ENCODE measurements around the gene CUX1.

GRCh38 chr7:102317231-102318059, 500.0 kb downstream of the CUX1 start:
- TF ChIP-seq, protein P1, sequence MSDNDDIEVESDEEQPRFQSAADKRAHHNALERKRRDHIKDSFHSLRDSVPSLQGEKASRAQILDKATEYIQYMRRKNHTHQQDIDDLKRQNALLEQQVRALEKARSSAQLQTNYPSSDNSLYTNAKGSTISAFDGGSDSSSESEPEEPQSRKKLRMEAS (IDR thresholded peaks at IDR 0.05), result no peak
- TF ChIP-seq, protein P2, sequence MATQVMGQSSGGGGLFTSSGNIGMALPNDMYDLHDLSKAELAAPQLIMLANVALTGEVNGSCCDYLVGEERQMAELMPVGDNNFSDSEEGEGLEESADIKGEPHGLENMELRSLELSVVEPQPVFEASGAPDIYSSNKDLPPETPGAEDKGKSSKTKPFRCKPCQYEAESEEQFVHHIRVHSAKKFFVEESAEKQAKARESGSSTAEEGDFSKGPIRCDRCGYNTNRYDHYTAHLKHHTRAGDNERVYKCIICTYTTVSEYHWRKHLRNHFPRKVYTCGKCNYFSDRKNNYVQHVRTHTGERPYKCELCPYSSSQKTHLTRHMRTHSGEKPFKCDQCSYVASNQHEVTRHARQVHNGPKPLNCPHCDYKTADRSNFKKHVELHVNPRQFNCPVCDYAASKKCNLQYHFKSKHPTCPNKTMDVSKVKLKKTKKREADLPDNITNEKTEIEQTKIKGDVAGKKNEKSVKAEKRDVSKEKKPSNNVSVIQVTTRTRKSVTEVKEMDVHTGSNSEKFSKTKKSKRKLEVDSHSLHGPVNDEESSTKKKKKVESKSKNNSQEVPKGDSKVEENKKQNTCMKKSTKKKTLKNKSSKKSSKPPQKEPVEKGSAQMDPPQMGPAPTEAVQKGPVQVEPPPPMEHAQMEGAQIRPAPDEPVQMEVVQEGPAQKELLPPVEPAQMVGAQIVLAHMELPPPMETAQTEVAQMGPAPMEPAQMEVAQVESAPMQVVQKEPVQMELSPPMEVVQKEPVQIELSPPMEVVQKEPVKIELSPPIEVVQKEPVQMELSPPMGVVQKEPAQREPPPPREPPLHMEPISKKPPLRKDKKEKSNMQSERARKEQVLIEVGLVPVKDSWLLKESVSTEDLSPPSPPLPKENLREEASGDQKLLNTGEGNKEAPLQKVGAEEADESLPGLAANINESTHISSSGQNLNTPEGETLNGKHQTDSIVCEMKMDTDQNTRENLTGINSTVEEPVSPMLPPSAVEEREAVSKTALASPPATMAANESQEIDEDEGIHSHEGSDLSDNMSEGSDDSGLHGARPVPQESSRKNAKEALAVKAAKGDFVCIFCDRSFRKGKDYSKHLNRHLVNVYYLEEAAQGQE (IDR thresholded peaks at IDR 0.05; ENCODE audit: low read depth), result no peak
- TF ChIP-seq NFIC (IDR thresholded peaks at IDR 0.05) (no peak), CEBPB (IDR thresholded peaks at IDR 0.05) (no peak), YY1 (IDR thresholded peaks at IDR 0.05; ENCODE audit: low read depth) (no peak), TAF1 (IDR thresholded peaks at IDR 0.05; ENCODE audit: low read depth) (no peak), CREB1 (IDR thresholded peaks at IDR 0.05; ENCODE audit: low read depth) (no peak), ZBTB7A (IDR thresholded peaks at IDR 0.05; ENCODE audit: low read depth) (no peak), TCF12 (IDR thresholded peaks at IDR 0.05; ENCODE audit: low read depth) (no peak)
